GM23338 (cell line): ENCODE measurements around the gene RCCD1.

ENCODE experiments used
- EZH2 ChIP-seq: fragments of 200-600 bp; sonication (generic); IDR thresholded peaks from one replicate; pipeline ENCODE4 v1.8.0; 2017; ENCODE audit warnings: antibody characterized with exemption, mild to moderate bottlenecking, low read depth; ENCODE audit not compliant: unreplicated experiment
- EZH2phosphoT487 ChIP-seq: fragments of 200-600 bp; sonication (generic); IDR thresholded peaks from one replicate; pipeline ENCODE4 v1.8.1; 2018; ENCODE audit warnings: antibody characterized with exemption; ENCODE audit not compliant: unreplicated experiment
- POLR2AphosphoS5 ChIP-seq: IDR thresholded peaks from 2 replicates; pipeline ENCODE4 v1.6.1; 2016; ENCODE audit warnings: antibody characterized with exemption, low read depth
- TF ChIP-seq, protein P1 (sequence below), 2 experiments: fragments of 200-600 bp in 1 of 2; sonication (generic) in 1 of 2; conservative IDR thresholded peaks; 2 replicates each; pipeline versions ENCODE4 v1.5.1 to v1.6.1; 2016 to 2017; ENCODE audit warnings: antibody characterized with exemption in 2 of 2, low read depth in 2 of 2, mild to moderate bottlenecking in 2 of 2, moderate library complexity in 1 of 2
- TF ChIP-seq, protein P2 (sequence below): IDR thresholded peaks from one replicate; pipeline ENCODE4 v1.6.1; 2018; ENCODE audit warnings: antibody characterized with exemption; ENCODE audit not compliant: unreplicated experiment

GRCh38 chr15:90913398-90913944, 41.2 kb upstream of the RCCD1 start:
- TF ChIP-seq, protein P1, sequence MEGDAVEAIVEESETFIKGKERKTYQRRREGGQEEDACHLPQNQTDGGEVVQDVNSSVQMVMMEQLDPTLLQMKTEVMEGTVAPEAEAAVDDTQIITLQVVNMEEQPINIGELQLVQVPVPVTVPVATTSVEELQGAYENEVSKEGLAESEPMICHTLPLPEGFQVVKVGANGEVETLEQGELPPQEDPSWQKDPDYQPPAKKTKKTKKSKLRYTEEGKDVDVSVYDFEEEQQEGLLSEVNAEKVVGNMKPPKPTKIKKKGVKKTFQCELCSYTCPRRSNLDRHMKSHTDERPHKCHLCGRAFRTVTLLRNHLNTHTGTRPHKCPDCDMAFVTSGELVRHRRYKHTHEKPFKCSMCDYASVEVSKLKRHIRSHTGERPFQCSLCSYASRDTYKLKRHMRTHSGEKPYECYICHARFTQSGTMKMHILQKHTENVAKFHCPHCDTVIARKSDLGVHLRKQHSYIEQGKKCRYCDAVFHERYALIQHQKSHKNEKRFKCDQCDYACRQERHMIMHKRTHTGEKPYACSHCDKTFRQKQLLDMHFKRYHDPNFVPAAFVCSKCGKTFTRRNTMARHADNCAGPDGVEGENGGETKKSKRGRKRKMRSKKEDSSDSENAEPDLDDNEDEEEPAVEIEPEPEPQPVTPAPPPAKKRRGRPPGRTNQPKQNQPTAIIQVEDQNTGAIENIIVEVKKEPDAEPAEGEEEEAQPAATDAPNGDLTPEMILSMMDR (conservative IDR thresholded peaks at IDR 0.05; ENCODE audit: low read depth in 2 of 2) = no peak
- TF ChIP-seq EZH2phosphoT487 = no peak
- TF ChIP-seq, protein P2, sequence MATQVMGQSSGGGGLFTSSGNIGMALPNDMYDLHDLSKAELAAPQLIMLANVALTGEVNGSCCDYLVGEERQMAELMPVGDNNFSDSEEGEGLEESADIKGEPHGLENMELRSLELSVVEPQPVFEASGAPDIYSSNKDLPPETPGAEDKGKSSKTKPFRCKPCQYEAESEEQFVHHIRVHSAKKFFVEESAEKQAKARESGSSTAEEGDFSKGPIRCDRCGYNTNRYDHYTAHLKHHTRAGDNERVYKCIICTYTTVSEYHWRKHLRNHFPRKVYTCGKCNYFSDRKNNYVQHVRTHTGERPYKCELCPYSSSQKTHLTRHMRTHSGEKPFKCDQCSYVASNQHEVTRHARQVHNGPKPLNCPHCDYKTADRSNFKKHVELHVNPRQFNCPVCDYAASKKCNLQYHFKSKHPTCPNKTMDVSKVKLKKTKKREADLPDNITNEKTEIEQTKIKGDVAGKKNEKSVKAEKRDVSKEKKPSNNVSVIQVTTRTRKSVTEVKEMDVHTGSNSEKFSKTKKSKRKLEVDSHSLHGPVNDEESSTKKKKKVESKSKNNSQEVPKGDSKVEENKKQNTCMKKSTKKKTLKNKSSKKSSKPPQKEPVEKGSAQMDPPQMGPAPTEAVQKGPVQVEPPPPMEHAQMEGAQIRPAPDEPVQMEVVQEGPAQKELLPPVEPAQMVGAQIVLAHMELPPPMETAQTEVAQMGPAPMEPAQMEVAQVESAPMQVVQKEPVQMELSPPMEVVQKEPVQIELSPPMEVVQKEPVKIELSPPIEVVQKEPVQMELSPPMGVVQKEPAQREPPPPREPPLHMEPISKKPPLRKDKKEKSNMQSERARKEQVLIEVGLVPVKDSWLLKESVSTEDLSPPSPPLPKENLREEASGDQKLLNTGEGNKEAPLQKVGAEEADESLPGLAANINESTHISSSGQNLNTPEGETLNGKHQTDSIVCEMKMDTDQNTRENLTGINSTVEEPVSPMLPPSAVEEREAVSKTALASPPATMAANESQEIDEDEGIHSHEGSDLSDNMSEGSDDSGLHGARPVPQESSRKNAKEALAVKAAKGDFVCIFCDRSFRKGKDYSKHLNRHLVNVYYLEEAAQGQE = no peak
- TF ChIP-seq EZH2 = no peak
- TF ChIP-seq POLR2AphosphoS5 = no peak
